Endothelial cell of umbilical vein (primary cell): Measurements from ENCODE around the gene KIAA1217. TPM values are rescaled to one million over a fixed set of nuclear protein-coding genes. Genes with fewer than 3 reads are reported as not detected.

Experiments
- BruUV-seq: library from RNA; stranded (reverse); fragments of 400-500 nt; replicated peaks from 2 replicates; lab custom pipeline; 2021; lab: Mats Ljungman, UMichigan
- CTCF ChIA-PET: fragments of 300-600, 350-600 bp; sonication (Branson Sonifier 250); formaldehyde crosslinking; loops from one replicate; lab custom pipeline; 2021; ENCODE audit warnings: antibody characterized with exemption, inconsistent platforms; lab: Charles Lee
- POLR2A ChIA-PET: fragments of 300-600, 350-600 bp; sonication (Branson Sonifier 250); formaldehyde crosslinking; loops from one replicate; lab custom pipeline; 2021; ENCODE audit warnings: antibody characterized with exemption, inconsistent platforms; lab: Charles Lee
- DNase-seq: peaks from one replicate; pipeline ENCODE4 v3.0.0-alpha.2; 2011; ENCODE audit warnings: low read depth, low spot score
- FAIRE-seq: peaks from 2 replicates; lab custom pipeline; 2011; peaks lifted over from hg19 to GRCh38; lab: Jason Lieb, UNC
- H2AFZ ChIP-seq: 2 replicates; pipeline ENCODE4 v1.6.0; 2012; ENCODE audit warnings: low read depth, low read length, control low read depth, inconsistent platforms
- H3K27ac ChIP-seq: 2 replicates; pipeline ENCODE4 v1.5.1; 2011; ENCODE audit warnings: low read depth, mild to moderate bottlenecking, control low read depth, low read length, moderate library complexity; ENCODE audit not compliant: insufficient read depth
- H3K27me3 ChIP-seq, 2 experiments: 2 replicates each; pipeline versions ENCODE4 v1.6.0 to v1.6.1; 2011; ENCODE audit warnings: low read length in 2 of 2, mixed read lengths in 1 of 2; ENCODE audit not compliant: control insufficient read depth in 2 of 2, insufficient read depth in 2 of 2
- H3K36me3 ChIP-seq, 2 experiments: 2 replicates in 1 of 2; 3 replicates in 1 of 2; pipeline ENCODE4 v1.5.1; 2011; ENCODE audit warnings: low read length in 2 of 2, mild to moderate bottlenecking in 1 of 2, moderate library complexity in 1 of 2; ENCODE audit not compliant: control insufficient read depth in 2 of 2, insufficient read depth in 2 of 2; ENCODE audit errors: extremely low read depth in 1 of 2
- H3K4me1 ChIP-seq: 3 replicates; pipeline ENCODE4 v1.5.1; 2011; ENCODE audit warnings: mild to moderate bottlenecking, low read length; ENCODE audit not compliant: control insufficient read depth, insufficient read depth; ENCODE audit errors: extremely low read depth
- H3K4me2 ChIP-seq: 2 replicates; pipeline ENCODE4 v1.6.1; 2011; ENCODE audit warnings: low read length, control low read depth, mixed read lengths; ENCODE audit not compliant: insufficient read depth
- H3K4me3 ChIP-seq, 3 experiments: fragments of 200-600 bp in 1 of 3; sonication (generic), shearing (Covaris generic) in 1 of 3; replicated peaks in 1 of 3; 2 replicates each; pipeline ENCODE4 v1.5.1; 2011 to 2016; ENCODE audit warnings: control low read depth in 3 of 3, low read length in 3 of 3, mild to moderate bottlenecking in 2 of 3, inconsistent platforms in 1 of 3, low read depth in 1 of 3, moderate library complexity in 1 of 3; ENCODE audit not compliant: insufficient read depth in 1 of 3
- H3K79me2 ChIP-seq: 2 replicates; pipeline ENCODE4 v1.6.0; 2012; ENCODE audit warnings: low read length, inconsistent platforms; ENCODE audit not compliant: control insufficient read depth, insufficient read depth
- H3K9ac ChIP-seq: replicated peaks from 2 replicates; pipeline ENCODE3; 2011; ENCODE audit warnings: low read length, control low read depth; ENCODE audit not compliant: insufficient read depth; ENCODE audit errors: extremely low read depth
- H3K9me1 ChIP-seq: replicated peaks from 3 replicates; pipeline ENCODE4 v1.6.0; 2011; ENCODE audit warnings: mild to moderate bottlenecking, low read length; ENCODE audit not compliant: control insufficient read depth, insufficient read depth; ENCODE audit errors: extremely low read depth
- H3K9me3 ChIP-seq: replicated peaks from 2 replicates; pipeline ENCODE4 v1.5.1; 2012; ENCODE audit warnings: low read length, inconsistent platforms; ENCODE audit not compliant: control insufficient read depth, insufficient read depth
- H4K20me1 ChIP-seq: replicated peaks from 2 replicates; pipeline ENCODE3; 2011; ENCODE audit warnings: mild to moderate bottlenecking, low read length; ENCODE audit not compliant: control insufficient read depth, insufficient read depth; ENCODE audit errors: extremely low read depth
- EZH2 ChIP-seq: IDR thresholded peaks from 2 replicates; pipeline ENCODE4 v1.6.1; 2012; ENCODE audit warnings: borderline replicate concordance, low read depth, mild to moderate bottlenecking, moderate library complexity, low read length, inconsistent platforms; ENCODE audit not compliant: severe bottlenecking
- FOS ChIP-seq: IDR thresholded peaks from 2 replicates; pipeline ENCODE4 v1.6.1; 2011; ENCODE audit warnings: mild to moderate bottlenecking, low read length, moderate library complexity, borderline replicate concordance; ENCODE audit not compliant: insufficient read depth
- GATA2 ChIP-seq: IDR thresholded peaks from 2 replicates; pipeline ENCODE4 v1.7.0; 2011; ENCODE audit warnings: low read depth, mild to moderate bottlenecking, moderate library complexity, mixed read lengths, low read length; ENCODE audit not compliant: insufficient read length, insufficient read depth
- JUN ChIP-seq: IDR thresholded peaks from 2 replicates; pipeline ENCODE4 v1.6.1; 2011; ENCODE audit warnings: borderline replicate concordance, low read depth; ENCODE audit not compliant: insufficient read length, insufficient read depth
- MYC ChIP-seq: IDR thresholded peaks from one replicate; pipeline ENCODE4 v1.6.1; 2011; ENCODE audit warnings: mild to moderate bottlenecking, low read depth, low read length
- POLR2A ChIP-seq: IDR thresholded peaks from 2 replicates; pipeline ENCODE4 v1.6.1; 2012; ENCODE audit warnings: low read depth, mild to moderate bottlenecking, control low read depth, low read length
- POLR2AphosphoS5 ChIP-seq: IDR thresholded peaks from 2 replicates; pipeline ENCODE4 v1.6.1; 2012; ENCODE audit warnings: low read depth, mild to moderate bottlenecking, control low read depth, low read length, moderate library complexity; ENCODE audit not compliant: insufficient read depth
- dilution Hi-C: fragments of 300-500 bp; cut with MboI; formaldehyde crosslinking; loops from one replicate; pipeline ENCODE4 v1.15.0; 2019; ENCODE audit warnings: low sequenced_read_pairs; ENCODE audit not compliant: extremely low pct_ligation_motif_present
- intact Hi-C: fragments of 100-400 bp; cut with micrococcal nuclease; formaldehyde crosslinking; loops from one replicate; pipeline ENCODE4 v1.10.0; 2022
- polyA plus RNA-seq, 4 experiments: library from polyadenylated mRNA; depleted of rRNA in 3 of 4; stranded (reverse) in 3 of 4; unstranded in 1 of 4; fragments of >200 nt; gene quantifications; 2 replicates each; pipeline versions ENCODE4 v1.2.1 to v1.2.3, GENCODE V29; 2011 to 2012; ENCODE audit warnings: missing spikeins in 1 of 4
- total RNA-seq: library from RNA; stranded (reverse); gene quantifications from 2 replicates; pipeline ENCODE4 v1.2.3, GENCODE V29; 2021
- TF ChIP-seq, protein P1 (sequence below), 2 donors: IDR thresholded peaks; 1 replicate in 1 of 2; 2 replicates in 1 of 2; pipeline ENCODE4 v1.5.1; 2011; ENCODE audit warnings: low read length in 2 of 2, mild to moderate bottlenecking in 2 of 2, moderate library complexity in 2 of 2, control low read depth in 1 of 2, inconsistent platforms in 1 of 2, low read depth in 1 of 2; ENCODE audit not compliant: insufficient read depth in 1 of 2; ENCODE audit errors: extremely low read depth in 1 of 2
- TF ChIP-seq, protein P2 (sequence below): IDR thresholded peaks from 2 replicates; pipeline ENCODE4 v1.6.1; 2011; ENCODE audit not compliant: insufficient read depth, insufficient read length

Gene KIAA1217
- total and polyA plus RNA-seq, 2 donors (not counting 3 experiments of a cell fraction or from before 2014, with no cell fraction given) = 0.83 to 10.3 TPM

DNA sequence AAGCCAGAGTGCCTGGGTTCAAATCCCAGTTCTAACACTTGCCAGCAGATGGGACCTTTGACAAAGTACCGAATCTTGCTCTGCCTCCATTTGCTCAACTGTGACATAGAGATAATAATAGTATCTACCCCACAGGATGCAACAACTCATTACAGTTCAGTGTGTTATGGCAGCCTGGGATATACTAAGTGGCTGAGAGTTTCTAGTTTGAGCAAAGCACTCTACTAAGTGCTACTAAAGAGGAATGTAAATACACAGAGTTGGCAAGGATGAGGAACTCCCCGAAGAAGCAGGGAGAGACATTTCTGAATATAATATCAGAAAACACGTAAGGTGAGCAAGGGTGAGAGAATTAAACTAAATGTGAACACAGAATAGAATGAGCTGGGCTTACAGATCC, 271.5 kb downstream of the KIAA1217 start:
- Histone ChIP-seq H3K27ac (no peak overlapping the region), H3K27me3 (no peaks in the 10 kb centered on the region), H4K20me1 (no peaks in the 10 kb centered on the region), H3K9me3 (no peaks in the 10 kb centered on the region), H3K4me2 (no peak overlapping the region), H3K79me2 (no peaks in the 10 kb centered on the region), H3K4me3 (no peak overlapping the region), H3K9me1 (no peaks in the 10 kb centered on the region), H2AFZ (no peak overlapping the region), H3K4me1 (no peaks in the 10 kb centered on the region), H3K9ac (no peak overlapping the region), H3K36me3 (no peaks in the 10 kb centered on the region)
- POLR2A ChIA-PET = no interaction called here
- CTCF ChIA-PET = no interaction called here
- intact Hi-C loops = no loop called here
- TF ChIP-seq JUN (no peak), POLR2AphosphoS5 (no peak), MYC (no peak), GATA2 (no peak), FOS (no peak)
- dilution Hi-C loops = no loop called here
- FAIRE-seq = no peak
- BruUV-seq = no TSS peak
- DNase-seq = no peak

DNA sequence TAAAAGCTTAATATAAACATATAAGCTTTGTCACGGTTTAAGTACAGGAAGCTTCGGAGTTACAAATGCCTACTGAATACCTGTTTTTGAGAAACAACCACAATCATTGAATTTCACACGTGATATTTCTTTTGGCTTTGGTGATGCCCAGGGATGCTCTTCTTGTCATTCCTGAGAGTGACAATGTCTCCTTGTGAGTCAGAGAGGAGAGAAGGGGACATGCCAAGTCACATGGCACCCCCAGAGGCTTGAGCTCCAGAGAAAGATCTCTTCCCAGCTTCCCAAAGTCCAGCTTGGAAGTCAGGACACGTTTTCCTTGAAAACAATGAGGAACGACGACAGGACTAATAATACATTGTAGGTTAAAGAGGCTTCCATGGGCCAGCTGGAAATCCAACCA, 272.3 kb downstream of the KIAA1217 start:
- Histone ChIP-seq H3K79me2 (no peaks in the 10 kb centered on the region), H3K36me3 (no peaks in the 10 kb centered on the region)
- BruUV-seq = no TSS peak

More for the DNA sequence above, 272.3 kb downstream of the KIAA1217 start:
- H3K4me2 ChIP-seq = no peak overlapping the region
- POLR2A ChIA-PET = no interaction called here
- no peaks in the 10 kb centered on the region for H3K4me1 ChIP-seq
- FAIRE-seq (no peak), DNase-seq (no peak)
- dilution Hi-C loops (no loop called here), intact Hi-C loops (no loop called here)
- TF ChIP-seq FOS = no peak
- TF ChIP-seq, protein P1, sequence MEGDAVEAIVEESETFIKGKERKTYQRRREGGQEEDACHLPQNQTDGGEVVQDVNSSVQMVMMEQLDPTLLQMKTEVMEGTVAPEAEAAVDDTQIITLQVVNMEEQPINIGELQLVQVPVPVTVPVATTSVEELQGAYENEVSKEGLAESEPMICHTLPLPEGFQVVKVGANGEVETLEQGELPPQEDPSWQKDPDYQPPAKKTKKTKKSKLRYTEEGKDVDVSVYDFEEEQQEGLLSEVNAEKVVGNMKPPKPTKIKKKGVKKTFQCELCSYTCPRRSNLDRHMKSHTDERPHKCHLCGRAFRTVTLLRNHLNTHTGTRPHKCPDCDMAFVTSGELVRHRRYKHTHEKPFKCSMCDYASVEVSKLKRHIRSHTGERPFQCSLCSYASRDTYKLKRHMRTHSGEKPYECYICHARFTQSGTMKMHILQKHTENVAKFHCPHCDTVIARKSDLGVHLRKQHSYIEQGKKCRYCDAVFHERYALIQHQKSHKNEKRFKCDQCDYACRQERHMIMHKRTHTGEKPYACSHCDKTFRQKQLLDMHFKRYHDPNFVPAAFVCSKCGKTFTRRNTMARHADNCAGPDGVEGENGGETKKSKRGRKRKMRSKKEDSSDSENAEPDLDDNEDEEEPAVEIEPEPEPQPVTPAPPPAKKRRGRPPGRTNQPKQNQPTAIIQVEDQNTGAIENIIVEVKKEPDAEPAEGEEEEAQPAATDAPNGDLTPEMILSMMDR (IDR thresholded peaks at IDR 0.05; ENCODE audit: extremely low read depth in 1 of 2, insufficient read depth in 1 of 2, low read depth in 1 of 2, low read length in 2 of 2) = no peak
- TF ChIP-seq GATA2 = no peak
- TF ChIP-seq EZH2 = no peak
- no peak for TF ChIP-seq JUN
- no peak for TF ChIP-seq POLR2A
- TF ChIP-seq, protein P2, sequence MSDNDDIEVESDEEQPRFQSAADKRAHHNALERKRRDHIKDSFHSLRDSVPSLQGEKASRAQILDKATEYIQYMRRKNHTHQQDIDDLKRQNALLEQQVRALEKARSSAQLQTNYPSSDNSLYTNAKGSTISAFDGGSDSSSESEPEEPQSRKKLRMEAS = no peak
- no peak for TF ChIP-seq POLR2AphosphoS5
- TF ChIP-seq MYC = no peak
- H3K27me3 ChIP-seq = no peaks in the 10 kb centered on the region
- H3K9me1 ChIP-seq = no peaks in the 10 kb centered on the region
- H3K9ac ChIP-seq = no peak overlapping the region
- CTCF ChIA-PET = no interaction called here
- H2AFZ ChIP-seq = no peak overlapping the region
- H3K9me3 ChIP-seq = no peaks in the 10 kb centered on the region
- no peaks in the 10 kb centered on the region for H4K20me1 ChIP-seq
- no peak overlapping the region for H3K4me3 ChIP-seq
- no peak overlapping the region for H3K27ac ChIP-seq
